Parathyroid adenoma (tissue), 2 donors: Measurements from ENCODE around the gene ZCCHC2.

Source experiments
- H2AFZ ChIP-seq: fragments of 300-600 bp; sonication (generic); one replicate; pipeline ENCODE4 v1.7.0; 2017; ENCODE audit warnings: antibody characterized with exemption, mild to moderate bottlenecking
- H3K27ac ChIP-seq: fragments of 300-600 bp; sonication (generic); one replicate; pipeline ENCODE4 v1.7.0; 2017
- H3K27me3 ChIP-seq: fragments of 300-600 bp; sonication (generic); one replicate; pipeline ENCODE4 v1.7.0; 2017; ENCODE audit warnings: low read length; ENCODE audit not compliant: control insufficient read depth, insufficient read depth
- H3K36me3 ChIP-seq: fragments of 300-600 bp; sonication (generic); one replicate; pipeline ENCODE4 v1.7.0; 2017; ENCODE audit warnings: low read length; ENCODE audit not compliant: control insufficient read depth, insufficient read depth
- H3K4me1 ChIP-seq: fragments of 300-600 bp; sonication (generic); one replicate; pipeline ENCODE4 v1.7.0; 2017; ENCODE audit warnings: control low read depth
- H3K4me2 ChIP-seq: fragments of 300-600 bp; sonication (generic); one replicate; pipeline ENCODE4 v1.7.0; 2017; ENCODE audit warnings: low read length
- H3K4me3 ChIP-seq: fragments of 300-600 bp; sonication (generic); one replicate; pipeline ENCODE4 v1.7.0; 2017; ENCODE audit warnings: low read depth, low read length
- H3K79me2 ChIP-seq: fragments of 300-600 bp; sonication (generic); one replicate; pipeline ENCODE4 v1.7.0; 2017; ENCODE audit warnings: control low read depth
- H3K9ac ChIP-seq: fragments of 300-600 bp; sonication (generic); one replicate; pipeline ENCODE4 v1.7.0; 2017; ENCODE audit warnings: mild to moderate bottlenecking
- H3K9me3 ChIP-seq: fragments of 300-600 bp; sonication (generic); one replicate; pipeline ENCODE4 v1.7.0; 2017; ENCODE audit warnings: low read length; ENCODE audit not compliant: control insufficient read depth
- CTCF ChIP-seq: fragments of 300-600 bp; sonication (generic); IDR thresholded peaks from one replicate; pipeline ENCODE4 v1.7.0; 2017; ENCODE audit warnings: antibody characterized with exemption, mild to moderate bottlenecking
- donor health status: primary hyperparathyroidism.

Gene ZCCHC2

GRCh38 chr18:62571037-62571436, 48.2 kb downstream of the ZCCHC2 start:
- Histone ChIP-seq H3K27me3 (no peaks in the 10 kb centered on the region), H3K9ac (no peak overlapping the region), H2AFZ (no peak overlapping the region), H3K36me3 (no peaks in the 10 kb centered on the region), H3K4me1 (no peaks in the 10 kb centered on the region), H3K4me3 (no peak overlapping the region), H3K27ac (no peak overlapping the region), H3K9me3 (no peaks in the 10 kb centered on the region), H3K79me2 (peaks cover 2% of the 10 kb centered on the region), H3K4me2 (no peak overlapping the region)
- no peak for TF ChIP-seq CTCF

GRCh38 chr18:62571648-62572047, 48.8 kb downstream of the ZCCHC2 start:
- Histone ChIP-seq H3K4me1 (no peaks in the 10 kb centered on the region), H3K36me3 (no peaks in the 10 kb centered on the region), H3K27me3 (no peaks in the 10 kb centered on the region), H2AFZ (no peak overlapping the region), H3K79me2 (peaks cover 2% of the 10 kb centered on the region), H3K9me3 (no peaks in the 10 kb centered on the region), H3K9ac (no peak overlapping the region), H3K4me2 (no peak overlapping the region), H3K27ac (no peak overlapping the region), H3K4me3 (no peak overlapping the region)
- no peak for TF ChIP-seq CTCF

GRCh38 chr18:62572456-62572855, 49.6 kb downstream of the ZCCHC2 start:
- no peaks in the 10 kb centered on the region for H3K36me3 ChIP-seq
- H3K9ac ChIP-seq, result no peak overlapping the region
- H3K4me1 ChIP-seq, result no peaks in the 10 kb centered on the region
- H3K79me2 ChIP-seq, result peaks cover 2% of the 10 kb centered on the region
- H3K4me2 ChIP-seq, result no peak overlapping the region
- no peak overlapping the region for H3K4me3 ChIP-seq
- no peaks in the 10 kb centered on the region for H3K9me3 ChIP-seq
- H2AFZ ChIP-seq, result no peak overlapping the region
- no peak overlapping the region for H3K27ac ChIP-seq
- H3K27me3 ChIP-seq, result no peaks in the 10 kb centered on the region
- no peak for TF ChIP-seq CTCF

GRCh38 chr18:62574776-62575175, 52.0 kb downstream of the ZCCHC2 start:
- Histone ChIP-seq H3K9me3 (no peaks in the 10 kb centered on the region), H3K79me2 (peaks cover 2% of the 10 kb centered on the region), H3K4me1 (no peaks in the 10 kb centered on the region), H3K4me3 (no peak overlapping the region), H3K36me3 (no peaks in the 10 kb centered on the region), H2AFZ (no peak overlapping the region), H3K27me3 (no peaks in the 10 kb centered on the region), H3K9ac (no peak overlapping the region), H3K27ac (no peak overlapping the region), H3K4me2 (no peak overlapping the region)
- TF ChIP-seq CTCF, result no peak

GRCh38 chr18:62576271-62576670, 53.4 kb downstream of the ZCCHC2 start:
- Histone ChIP-seq H3K27ac (no peak overlapping the region), H3K9me3 (no peaks in the 10 kb centered on the region), H3K4me3 (no peak overlapping the region), H3K4me2 (no peak overlapping the region), H3K9ac (no peak overlapping the region), H3K4me1 (no peaks in the 10 kb centered on the region), H3K27me3 (no peaks in the 10 kb centered on the region), H2AFZ (no peak overlapping the region), H3K36me3 (no peaks in the 10 kb centered on the region), H3K79me2 (peaks cover 2% of the 10 kb centered on the region)
- no peak for TF ChIP-seq CTCF
